MCF 10A (cell line): ENCODE data around the gene ADAT2. TPM values are rescaled to one million over a fixed set of nuclear protein-coding genes. Genes with fewer than 3 reads are reported as not detected.

ENCODE experiments used
- BruUV-seq: library from RNA; stranded (reverse); fragments of 400-500 nt; replicated peaks from 2 replicates; lab custom pipeline; 2021; lab: Mats Ljungman, UMichigan
- CTCF ChIA-PET: fragments of 300-600 bp; sonication (Branson Sonifier 250); formaldehyde crosslinking; extraction: SDS; loops from one replicate; lab custom pipeline; 2021; ENCODE audit warnings: antibody characterized with exemption, inconsistent platforms; lab: Yijun Ruan, JAX
- POLR2A ChIA-PET: fragments of 300-600, 350-650 bp; sonication (Branson Sonifier 250); formaldehyde crosslinking; extraction: SDS; loops from one replicate; lab custom pipeline; 2020; ENCODE audit warnings: antibody characterized with exemption, inconsistent platforms; lab: Yijun Ruan, JAX
- DNase-seq: peaks from one replicate; pipeline ENCODE4 v3.0.0-alpha.2; 2018; ENCODE audit not compliant: unreplicated experiment
- H3K27ac Mint-ChIP-seq: one replicate; pipeline ENCODE4 v1.8.0; 2022; ENCODE audit warnings: mild to moderate bottlenecking, low read depth, mixed read lengths; ENCODE audit not compliant: unreplicated experiment
- H3K27me3 Mint-ChIP-seq: one replicate; pipeline ENCODE4 v1.8.0; 2022; ENCODE audit warnings: mixed read lengths; ENCODE audit not compliant: insufficient read depth, unreplicated experiment
- H3K36me3 Mint-ChIP-seq: one replicate; pipeline ENCODE4 v1.8.0; 2022; ENCODE audit warnings: mild to moderate bottlenecking, moderate library complexity, mixed read lengths; ENCODE audit not compliant: insufficient read depth, unreplicated experiment
- H3K4me1 Mint-ChIP-seq: one replicate; pipeline ENCODE4 v1.8.0; 2022; ENCODE audit warnings: mixed read lengths; ENCODE audit not compliant: insufficient read depth, unreplicated experiment
- H3K4me3 Mint-ChIP-seq: one replicate; pipeline ENCODE4 v1.8.0; 2022; ENCODE audit warnings: mild to moderate bottlenecking, moderate library complexity, mixed read lengths; ENCODE audit not compliant: unreplicated experiment
- H3K9me3 Mint-ChIP-seq: one replicate; pipeline ENCODE4 v1.8.0; 2022; ENCODE audit warnings: mixed read lengths; ENCODE audit not compliant: unreplicated experiment
- CTCF ChIP-seq: fragments of 200-600 bp; IDR thresholded peaks from one replicate; pipeline ENCODE4 v1.8.0; 2022; ENCODE audit warnings: antibody characterized with exemption, mild to moderate bottlenecking; ENCODE audit not compliant: unreplicated experiment
- intact Hi-C: fragments of 100-400 bp; cut with micrococcal nuclease; formaldehyde crosslinking; loops from 2 replicates; pipeline ENCODE4 v1.14.1; 2022
- total RNA-seq: library from RNA; stranded (reverse); gene quantifications from 2 replicates; pipeline ENCODE4 v1.2.3, GENCODE V29; 2022

ADAT2 gene
- total RNA-seq, 1 experiment from 2014 or later = 27.7 TPM

GRCh38 chr6:143490775-143491174 lies 40.3 kb upstream of the ADAT2 start:
- Mint-ChIP-seq H3K27me3 (no peaks in the 10 kb centered on the region), H3K9me3 (no peaks in the 10 kb centered on the region), H3K27ac (no peak overlapping the region), H3K4me1 (no peaks in the 10 kb centered on the region), H3K4me3 (no peak overlapping the region), H3K36me3 (peaks cover 18% of the 10 kb centered on the region)
- ChIA-PET POLR2A (interaction anchor here (0.6 kb wide), 1 partner anchor 363 kb away, joined by 3 read pairs; no protein-coding TSS in a partner anchor), CTCF (interaction anchor here (0.8 kb wide), 1 partner anchor 16 kb away, joined by 4 read pairs; no protein-coding TSS in a partner anchor)
- no peak for TF ChIP-seq CTCF
- BruUV-seq = no TSS peak
- intact Hi-C loops = no loop called here
- no peak for DNase-seq

DNA sequence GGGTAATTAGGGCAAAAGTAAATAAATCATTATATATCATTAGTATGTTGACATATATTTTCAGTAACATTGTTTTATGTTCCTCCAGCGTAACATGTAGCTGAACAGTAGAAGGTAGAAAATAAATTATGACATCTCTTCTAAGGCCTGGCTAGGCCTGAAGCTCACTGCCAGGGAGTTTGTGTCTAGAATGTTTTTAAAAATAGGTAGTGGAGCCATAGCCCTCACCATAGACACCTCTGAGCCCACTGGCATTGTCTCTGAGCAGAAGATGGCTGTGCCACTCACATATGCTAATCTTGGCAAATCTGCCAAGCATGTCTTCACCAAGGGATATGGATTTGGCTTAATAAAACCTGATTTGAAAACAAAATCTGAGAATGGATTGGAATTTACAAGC lies 39.7 kb upstream of the ADAT2 start:
- BruUV-seq = no TSS peak
- DNase-seq = no peak
- ChIA-PET POLR2A (no interaction called here), CTCF (no interaction called here)
- TF ChIP-seq CTCF = no peak
- no peaks in the 10 kb centered on the region for H3K27me3 Mint-ChIP-seq
- H3K9me3 Mint-ChIP-seq = no peaks in the 10 kb centered on the region
- intact Hi-C loops = no loop called here
- peaks cover 20% of the 10 kb centered on the region for H3K36me3 Mint-ChIP-seq
- H3K4me1 Mint-ChIP-seq = no peaks in the 10 kb centered on the region
- no peak overlapping the region for H3K4me3 Mint-ChIP-seq
- H3K27ac Mint-ChIP-seq = no peak overlapping the region

DNA sequence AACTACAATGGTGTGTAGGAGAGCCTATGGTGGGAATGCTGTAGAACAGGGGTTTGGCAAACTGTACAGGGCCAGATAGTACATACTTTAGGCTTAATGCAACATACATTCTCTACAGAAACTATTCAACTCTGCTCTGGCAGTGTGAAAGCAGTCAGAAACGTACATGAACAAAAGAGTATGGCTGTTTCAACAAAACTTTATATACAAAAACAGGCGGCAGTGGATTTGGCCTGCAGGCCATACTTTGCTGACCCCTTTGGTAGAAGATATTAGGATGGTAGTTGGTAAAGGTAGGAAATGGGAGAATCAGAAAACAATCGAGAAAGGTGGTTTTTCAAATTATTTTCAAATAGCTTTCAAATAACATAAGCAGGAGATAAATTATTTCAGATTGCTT lies 36.3 kb upstream of the ADAT2 start:
- intact Hi-C loops = no loop called here
- H3K9me3 Mint-ChIP-seq = no peaks in the 10 kb centered on the region
- no peak overlapping the region for H3K27ac Mint-ChIP-seq
- H3K27me3 Mint-ChIP-seq = no peaks in the 10 kb centered on the region
- no peak overlapping the region for H3K4me3 Mint-ChIP-seq
- POLR2A ChIA-PET = interaction anchor here (0.7 kb wide), 1 partner anchor 30 kb away, joined by 3 read pairs; no protein-coding TSS in a partner anchor
- BruUV-seq = no TSS peak
- H3K36me3 Mint-ChIP-seq = peaks cover 14% of the 10 kb centered on the region
- no peak for DNase-seq
- CTCF ChIA-PET = no interaction called here
- no peaks in the 10 kb centered on the region for H3K4me1 Mint-ChIP-seq
- no peak for TF ChIP-seq CTCF

DNA sequence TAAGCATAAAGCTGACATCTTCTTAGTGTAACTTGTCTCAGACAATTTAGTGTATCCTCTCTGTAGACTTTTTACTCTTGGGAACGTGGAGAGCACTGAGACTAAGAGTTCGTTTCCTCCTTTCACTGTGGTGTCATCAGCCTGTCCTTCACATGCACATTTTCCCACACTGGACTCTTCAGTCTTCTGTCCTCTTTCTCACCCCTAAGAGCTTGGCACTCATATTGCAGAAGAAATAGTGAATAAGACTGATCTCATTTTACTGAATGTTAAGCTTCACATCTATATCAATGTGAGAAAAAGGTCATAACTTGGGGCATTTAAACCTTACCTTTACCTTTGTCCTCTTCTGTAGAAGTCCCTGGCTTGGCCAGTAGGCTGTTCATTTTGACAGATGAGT lies 35.5 kb upstream of the ADAT2 start:
- no peak for TF ChIP-seq CTCF
- ChIA-PET CTCF (no interaction called here), POLR2A (no interaction called here)
- Mint-ChIP-seq H3K4me3 (no peak overlapping the region), H3K9me3 (no peaks in the 10 kb centered on the region), H3K36me3 (peaks cover 14% of the 10 kb centered on the region), H3K4me1 (no peaks in the 10 kb centered on the region), H3K27me3 (no peaks in the 10 kb centered on the region), H3K27ac (no peak overlapping the region)
- no peak for DNase-seq
- BruUV-seq = no TSS peak
- intact Hi-C loops = no loop called here
